K562 (cell line): ENCODE measurements around the gene FBXW8. TPM values are rescaled to one million over a fixed set of nuclear protein-coding genes. Genes with fewer than 3 reads are reported as not detected.

ENCODE experiments used
- ATF1 ChIP-seq, 2 experiments: fragments of 450-650 bp in 1 of 2; IDR thresholded peaks; 2 replicates each; pipeline ENCODE4 v1.6.1; 2016; ENCODE audit warnings: missing compliant biosample characterization in 1 of 2, missing genetic modification characterization in 1 of 2
- BRF1 ChIP-seq: IDR thresholded peaks from 3 replicates; pipeline ENCODE4 v1.6.1; 2011; ENCODE audit warnings: borderline replicate concordance, mild to moderate bottlenecking; ENCODE audit not compliant: insufficient read length; ENCODE audit errors: extremely low read depth
- CHCHD3 ChIP-seq: fragments of 250-450 bp; sonication (Bioruptor Pico); IDR thresholded peaks from 2 replicates; pipeline ENCODE4 v2.1.2; 2022; ENCODE audit warnings: mild to moderate bottlenecking
- FOXP4 ChIP-seq: sonication (generic); formaldehyde crosslinking; IDR thresholded peaks from 2 replicates; pipeline ENCODE4 v1.8.0; 2022; ENCODE audit warnings: mild to moderate bottlenecking, missing genetic modification reagents, borderline replicate concordance
- HLTF ChIP-seq: fragments of 450-650 bp; IDR thresholded peaks from 2 replicates; pipeline ENCODE4 v1.6.1; 2016
- ILK ChIP-seq: fragments of 450-650 bp; IDR thresholded peaks from 2 replicates; pipeline ENCODE4 v1.6.1; 2016; ENCODE audit warnings: missing genetic modification characterization, low read depth, mild to moderate bottlenecking, missing compliant biosample characterization, moderate library complexity, borderline replicate concordance
- KDM1A ChIP-seq, 2 experiments: fragments of 450-650 bp; IDR thresholded peaks; 2 replicates each; pipeline ENCODE4 v1.6.1; 2016; ENCODE audit warnings: mild to moderate bottlenecking in 2 of 2
- MCM5 ChIP-seq: fragments of 450-650 bp; IDR thresholded peaks from 2 replicates; pipeline ENCODE4 v1.6.1; 2016; ENCODE audit warnings: low read depth
- MCM7 ChIP-seq, 2 experiments: fragments of 450-650 bp; IDR thresholded peaks; 2 replicates each; pipeline ENCODE4 v1.6.1; 2016 to 2018
- PREB ChIP-seq: sonication (generic); formaldehyde crosslinking; IDR thresholded peaks from 2 replicates; pipeline ENCODE4 v1.8.1; 2023; ENCODE audit warnings: mild to moderate bottlenecking, missing genetic modification reagents
- SMAD3 ChIP-seq: fragments of 450-650 bp; formaldehyde crosslinking; conservative IDR thresholded peaks from 2 replicates; pipeline ENCODE4 v1.4.0; 2020; ENCODE audit warnings: mild to moderate bottlenecking
- SOX6 ChIP-seq: fragments of 450-650 bp; IDR thresholded peaks from 2 replicates; pipeline ENCODE4 v1.6.1; 2014; ENCODE audit warnings: mild to moderate bottlenecking
- TFAM ChIP-seq: fragments of 250-450 bp; sonication (Bioruptor Pico); conservative IDR thresholded peaks from 2 replicates; pipeline ENCODE4 v1.5.0; 2021; ENCODE audit warnings: mild to moderate bottlenecking, moderate library complexity
- ZBTB7A ChIP-seq: IDR thresholded peaks from 2 replicates; pipeline ENCODE4 v1.6.1; 2011; ENCODE audit warnings: low read depth, mild to moderate bottlenecking, low read length, moderate library complexity, borderline replicate concordance; ENCODE audit not compliant: control insufficient read depth
- ZC3H11A ChIP-seq: IDR thresholded peaks from 2 replicates; pipeline ENCODE4 v1.6.1; 2012; ENCODE audit warnings: low read depth, low read length, improper control_type of control experiment
- ZNF263 ChIP-seq: sonication (generic); formaldehyde crosslinking; IDR thresholded peaks from 2 replicates; pipeline ENCODE4 v1.8.0; 2022; ENCODE audit warnings: mild to moderate bottlenecking, missing genetic modification reagents, borderline replicate concordance
- ZNF316 ChIP-seq: fragments of 450-650 bp; IDR thresholded peaks from 2 replicates; pipeline ENCODE4 v1.6.1; 2016
- polyA plus RNA-seq, 8 experiments: library from polyadenylated mRNA; depleted of rRNA in 4 of 8; stranded (reverse) in 5 of 8; unstranded in 3 of 8; fragments of >200 nt; fragmentation: Nextera tagmentation in 2 of 8; fragmentation: Illumina TruSeq in 1 of 8; extraction: Ambion mirVana in 2 of 8; extraction: Trizol in 1 of 8; gene quantifications; 2 replicates each; pipeline versions ENCODE4 v1.2.1 to v1.2.3, GENCODE V29; 2011 to 2014; ENCODE audit warnings: inconsistent platforms in 1 of 8, missing spikeins in 1 of 8
- total RNA-seq, 7 experiments: library from RNA; depleted of rRNA in 6 of 7; stranded (reverse); fragments of >200 nt in 6 of 7; fragmentation: Illumina TruSeq in 2 of 7; extraction: Trizol in 2 of 7; gene quantifications; 2 replicates each; pipeline versions ENCODE4 v1.2.1 to v1.2.3, GENCODE V29; 2011 to 2021; ENCODE audit warnings: low replicate concordance in 1 of 7
- TF ChIP-seq, protein P1 (sequence below): fragments of 250-450 bp; sonication (Bioruptor Pico); IDR thresholded peaks from 2 replicates; pipeline ENCODE4 v1.8.0; 2022; ENCODE audit warnings: inconsistent platforms
- TF ChIP-seq, protein P2 (sequence below): fragments of 450-650 bp; IDR thresholded peaks from one replicate; pipeline ENCODE4 v1.6.1; 2018; ENCODE audit warnings: mild to moderate bottlenecking, moderate library complexity; ENCODE audit not compliant: partially characterized antibody
- TF ChIP-seq, protein P3 (sequence below): fragments of 450-650 bp; IDR thresholded peaks from 2 replicates; pipeline ENCODE4 v1.6.1; 2016; ENCODE audit warnings: borderline replicate concordance

FBXW8 gene
- total and polyA plus RNA-seq, 9 of the 15 experiments (the other 6 are each of a cell fraction or from before 2014, with no cell fraction given), result 0.58 to 8.3 (median 4.4) TPM

DNA sequence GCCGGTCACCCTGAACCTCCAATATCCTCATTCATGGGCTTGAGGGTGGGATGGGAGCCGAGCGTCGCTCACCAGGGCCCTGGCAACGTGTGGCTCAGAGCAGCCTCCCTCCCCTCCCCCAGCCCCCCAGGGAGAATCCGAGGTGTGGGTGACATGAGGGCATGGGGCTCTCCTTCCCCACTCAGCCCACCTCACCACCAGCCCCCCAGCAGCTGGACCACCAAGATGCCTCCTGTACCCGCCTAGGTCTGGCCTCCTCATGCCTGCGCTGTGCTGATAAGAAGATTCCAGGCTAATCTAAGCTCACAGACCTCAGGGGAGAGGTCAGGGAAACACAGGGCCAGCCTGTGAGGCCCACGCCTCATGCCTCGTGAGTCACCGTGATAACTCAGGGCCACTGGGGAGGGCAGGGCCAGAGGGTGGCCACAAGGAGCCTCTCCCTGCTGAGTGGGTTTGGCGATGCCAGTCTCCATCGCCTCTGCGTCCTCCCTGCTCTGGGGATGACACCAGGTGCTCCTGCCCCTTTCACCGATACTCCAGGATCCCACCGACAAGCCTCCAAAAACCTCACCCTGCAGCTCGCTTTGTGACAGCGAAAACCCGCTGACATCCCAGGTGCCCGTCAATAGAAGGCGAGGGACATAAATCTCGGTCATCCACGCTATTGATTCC lies 131.6 kb downstream of the FBXW8 start (continued):
- TF ChIP-seq ZNF263 (peak; percentile 83), FOXP4 (CRISPR knock-in tag) (no peak), MCM7 (IDR thresholded peaks at IDR 0.05) (no peak), ATF1 (CRISPR knock-in tag; IDR thresholded peaks at IDR 0.05) (no peak), ATF1 (tag; IDR thresholded peaks at IDR 0.05) (peak; percentile 82), ZBTB7A (peak; percentile 98), HLTF (peak; percentile 95), ZNF316 (no peak), BRF1 (no peak), PREB (CRISPR knock-in tag) (no peak), ILK (tag) (no peak), KDM1A (IDR thresholded peaks at IDR 0.05) (peak; percentile 97 to 99), ZC3H11A (no peak), CHCHD3 (CRISPR knock-in tag) (no peak), SOX6 (peak; percentile 98), MCM5 (no peak), TFAM (CRISPR knock-in tag) (no peak), SMAD3 (peak; percentile 97)
- TF ChIP-seq, protein P1, sequence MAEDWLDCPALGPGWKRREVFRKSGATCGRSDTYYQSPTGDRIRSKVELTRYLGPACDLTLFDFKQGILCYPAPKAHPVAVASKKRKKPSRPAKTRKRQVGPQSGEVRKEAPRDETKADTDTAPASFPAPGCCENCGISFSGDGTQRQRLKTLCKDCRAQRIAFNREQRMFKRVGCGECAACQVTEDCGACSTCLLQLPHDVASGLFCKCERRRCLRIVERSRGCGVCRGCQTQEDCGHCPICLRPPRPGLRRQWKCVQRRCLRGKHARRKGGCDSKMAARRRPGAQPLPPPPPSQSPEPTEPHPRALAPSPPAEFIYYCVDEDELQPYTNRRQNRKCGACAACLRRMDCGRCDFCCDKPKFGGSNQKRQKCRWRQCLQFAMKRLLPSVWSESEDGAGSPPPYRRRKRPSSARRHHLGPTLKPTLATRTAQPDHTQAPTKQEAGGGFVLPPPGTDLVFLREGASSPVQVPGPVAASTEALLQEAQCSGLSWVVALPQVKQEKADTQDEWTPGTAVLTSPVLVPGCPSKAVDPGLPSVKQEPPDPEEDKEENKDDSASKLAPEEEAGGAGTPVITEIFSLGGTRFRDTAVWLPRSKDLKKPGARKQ (CRISPR knock-in tag), result no peak
- TF ChIP-seq, protein P2, sequence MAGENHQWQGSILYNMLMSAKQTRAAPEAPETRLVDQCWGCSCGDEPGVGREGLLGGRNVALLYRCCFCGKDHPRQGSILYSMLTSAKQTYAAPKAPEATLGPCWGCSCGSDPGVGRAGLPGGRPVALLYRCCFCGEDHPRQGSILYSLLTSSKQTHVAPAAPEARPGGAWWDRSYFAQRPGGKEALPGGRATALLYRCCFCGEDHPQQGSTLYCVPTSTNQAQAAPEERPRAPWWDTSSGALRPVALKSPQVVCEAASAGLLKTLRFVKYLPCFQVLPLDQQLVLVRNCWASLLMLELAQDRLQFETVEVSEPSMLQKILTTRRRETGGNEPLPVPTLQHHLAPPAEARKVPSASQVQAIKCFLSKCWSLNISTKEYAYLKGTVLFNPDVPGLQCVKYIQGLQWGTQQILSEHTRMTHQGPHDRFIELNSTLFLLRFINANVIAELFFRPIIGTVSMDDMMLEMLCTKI, result no peak
- TF ChIP-seq, protein P3, sequence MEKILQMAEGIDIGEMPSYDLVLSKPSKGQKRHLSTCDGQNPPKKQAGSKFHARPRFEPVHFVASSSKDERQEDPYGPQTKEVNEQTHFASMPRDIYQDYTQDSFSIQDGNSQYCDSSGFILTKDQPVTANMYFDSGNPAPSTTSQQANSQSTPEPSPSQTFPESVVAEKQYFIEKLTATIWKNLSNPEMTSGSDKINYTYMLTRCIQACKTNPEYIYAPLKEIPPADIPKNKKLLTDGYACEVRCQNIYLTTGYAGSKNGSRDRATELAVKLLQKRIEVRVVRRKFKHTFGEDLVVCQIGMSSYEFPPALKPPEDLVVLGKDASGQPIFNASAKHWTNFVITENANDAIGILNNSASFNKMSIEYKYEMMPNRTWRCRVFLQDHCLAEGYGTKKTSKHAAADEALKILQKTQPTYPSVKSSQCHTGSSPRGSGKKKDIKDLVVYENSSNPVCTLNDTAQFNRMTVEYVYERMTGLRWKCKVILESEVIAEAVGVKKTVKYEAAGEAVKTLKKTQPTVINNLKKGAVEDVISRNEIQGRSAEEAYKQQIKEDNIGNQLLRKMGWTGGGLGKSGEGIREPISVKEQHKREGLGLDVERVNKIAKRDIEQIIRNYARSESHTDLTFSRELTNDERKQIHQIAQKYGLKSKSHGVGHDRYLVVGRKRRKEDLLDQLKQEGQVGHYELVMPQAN, result no peak
